HG02798 (cell line): Measurements from ENCODE around the gene SCAPER.

Source experiments
- ATAC-seq: cut with Tn5 transposase; IDR thresholded peaks from one replicate; pipeline ENCODE4 v1.9.1; 2021; ENCODE audit warnings: mild to moderate bottlenecking; ENCODE audit not compliant: unreplicated experiment, poor library complexity

The SCAPER gene

GRCh38 chr15:76905013-76905839, at the start of gene SCAPER:
SCAPER (minus strand) TSS chr15:76905340; CDS start chr15:76883817, 21,523 bp downstream.
- ATAC-seq, result peak; percentile 89

- no peak for ATAC-seq
Measured at GRCh38 chr15:76954744-76955143, 49.6 kb upstream of the SCAPER start.

GRCh38 chr15:76953913-76954312, 48.8 kb upstream of the SCAPER start:
- no peak for ATAC-seq

GRCh38 chr15:76951220-76951619, 46.1 kb upstream of the SCAPER start:
- no peak for ATAC-seq

GRCh38 chr15:76947454-76947853, 42.3 kb upstream of the SCAPER start:
- ATAC-seq, result no peak

GRCh38 chr15:76945494-76946093, 40.5 kb upstream of the SCAPER start:
- ATAC-seq, result no peak

GRCh38 chr15:76942331-76942730, 37.2 kb upstream of the SCAPER start:
- no peak for ATAC-seq

- no peak for ATAC-seq
Measured at GRCh38 chr15:76941636-76942035, 36.5 kb upstream of the SCAPER start.

- no peak for ATAC-seq
Measured at GRCh38 chr15:76939715-76940114, 34.6 kb upstream of the SCAPER start.

- no peak for ATAC-seq
Measured at GRCh38 chr15:76938752-76939151, 33.6 kb upstream of the SCAPER start.

- no peak for ATAC-seq
Measured at GRCh38 chr15:76936671-76937070, 31.5 kb upstream of the SCAPER start.

- no peak for ATAC-seq
Measured at GRCh38 chr15:76935620-76936019, 30.5 kb upstream of the SCAPER start.

- no peak for ATAC-seq
Measured at GRCh38 chr15:76932135-76932966, 27.2 kb upstream of the SCAPER start.

- peak; percentile 99 for ATAC-seq
Measured at GRCh38 chr15:76931397-76932134, 26.4 kb upstream of the SCAPER start, which contains the start of gene RCN2. RCN2 (plus strand) TSS chr15:76931749; CDS start chr15:76931842, 93 bp downstream.

- no peak for ATAC-seq
Measured at GRCh38 chr15:76930831-76931396, 25.8 kb upstream of the SCAPER start.

- ATAC-seq, result no peak
Measured at GRCh38 chr15:76929011-76929760, 24.0 kb upstream of the SCAPER start.

- ATAC-seq, result no peak
Measured at GRCh38 chr15:76928201-76928600, 23.1 kb upstream of the SCAPER start.

GRCh38 chr15:76916369-76916768, 11.2 kb upstream of the SCAPER start:
- ATAC-seq, result no peak

- no peak for ATAC-seq
Measured at GRCh38 chr15:76913737-76914136, 8.6 kb upstream of the SCAPER start.
